Panc1 (cell line): ENCODE data around the gene KLK14. TPM values are rescaled to one million over a fixed set of nuclear protein-coding genes. Genes with fewer than 3 reads are reported as not detected.

Experiments used
- ATAC-seq: fragments of 200-7000 bp; cut with Tn5 transposase; 2 replicates; pipeline ENCODE4 v1.9.1; 2020; ENCODE audit warnings: mild to moderate bottlenecking, moderate library complexity
- BruUV-seq: library from RNA; stranded (reverse); fragments of 400-500 nt; replicated peaks from 2 replicates; lab custom pipeline; 2021; lab: Mats Ljungman, UMichigan
- CTCF ChIA-PET: fragments of 300-600 bp; sonication (Branson Sonifier 250); formaldehyde crosslinking; loops from one replicate; lab custom pipeline; 2022; ENCODE audit warnings: antibody characterized with exemption; lab: Charles Lee
- POLR2A ChIA-PET: fragments of 300-600 bp; sonication (Branson Sonifier 250); formaldehyde crosslinking; loops from one replicate; lab custom pipeline; 2022; ENCODE audit warnings: antibody characterized with exemption; lab: Charles Lee
- DNase-seq: peaks from one replicate; pipeline ENCODE4 v3.0.0-alpha.2; 2010; ENCODE audit warnings: low read depth, low spot score
- H3K27ac ChIP-seq: 2 replicates; pipeline ENCODE4 v1.5.1; 2011; ENCODE audit warnings: mild to moderate bottlenecking, low read length, inconsistent platforms
- H3K27me3 ChIP-seq: fragments of 200-500 bp; sonication (Bioruptor generic); 2 replicates; pipeline ENCODE4 v1.6.0; 2014; ENCODE audit warnings: low read length, inconsistent platforms; ENCODE audit not compliant: control insufficient read depth, insufficient read depth
- H3K36me3 ChIP-seq: fragments of 200-500 bp; sonication (Bioruptor generic); 2 replicates; pipeline ENCODE4 v1.5.1; 2014; ENCODE audit warnings: inconsistent platforms, mild to moderate bottlenecking, low read length, moderate library complexity; ENCODE audit not compliant: control insufficient read depth, insufficient read depth
- H3K4me1 ChIP-seq: 2 replicates; pipeline ENCODE4 v1.5.1; 2011; ENCODE audit warnings: inconsistent platforms, mild to moderate bottlenecking, low read length, moderate library complexity; ENCODE audit not compliant: control insufficient read depth, insufficient read depth
- H3K4me3 ChIP-seq, 2 experiments: 2 replicates each; pipeline ENCODE4 v1.5.1; 2011 to 2012; ENCODE audit warnings: low read depth in 2 of 2, low read length in 2 of 2, mild to moderate bottlenecking in 2 of 2, inconsistent platforms in 1 of 2, moderate library complexity in 1 of 2
- H3K9me3 ChIP-seq: fragments of 200-500 bp; sonication (Bioruptor generic); 2 replicates; pipeline ENCODE4 v1.5.1; 2014; ENCODE audit warnings: low read depth, mild to moderate bottlenecking, inconsistent platforms, low read length, moderate library complexity; ENCODE audit not compliant: control insufficient read depth, insufficient read depth
- POLR2AphosphoS5 ChIP-seq: IDR thresholded peaks from 2 replicates; pipeline ENCODE4 v1.6.1; 2012; ENCODE audit warnings: mild to moderate bottlenecking, low read depth, low read length, moderate library complexity
- SIN3A ChIP-seq: IDR thresholded peaks from 2 replicates; pipeline ENCODE4 v1.6.1; 2012; ENCODE audit warnings: low read depth, mild to moderate bottlenecking, low read length, moderate library complexity, borderline replicate concordance; ENCODE audit not compliant: insufficient read depth
- TCF7L2 ChIP-seq: IDR thresholded peaks from 2 replicates; pipeline ENCODE4 v1.6.1; 2011; ENCODE audit warnings: mild to moderate bottlenecking, low read depth, low read length, inconsistent platforms
- in situ Hi-C: cut with HindIII; loops from 2 replicates; pipeline ENCODE4 v1.10.0; 2016; ENCODE audit warnings: low sequenced_read_pairs, low pct_unique_long_range_greater_than_20kb
- intact Hi-C: fragments of 100-400 bp; cut with micrococcal nuclease; formaldehyde crosslinking; loops from one replicate; pipeline ENCODE4 v1.10.0; 2022; ENCODE audit not compliant: unreplicated experiment
- total RNA-seq: library from RNA; stranded (reverse); gene quantifications from one replicate; pipeline ENCODE4 v1.2.1, GENCODE V29; 2021; ENCODE audit not compliant: unreplicated experiment
- TF ChIP-seq, protein P1 (sequence below): fragments of 450-650 bp; IDR thresholded peaks from 2 replicates; pipeline ENCODE4 v1.5.1; 2017; ENCODE audit warnings: mild to moderate bottlenecking
- TF ChIP-seq, protein P2 (sequence below), 2 experiments: IDR thresholded peaks; 2 replicates each; pipeline ENCODE4 v1.6.1; 2011 to 2012; ENCODE audit warnings: low read depth in 2 of 2, control low read depth in 1 of 2, low read length in 1 of 2, mild to moderate bottlenecking in 1 of 2, moderate library complexity in 1 of 2; ENCODE audit not compliant: insufficient read depth in 1 of 2

KLK14 gene
- total RNA-seq, 1 experiment from 2014 or later: not detected

DNA sequence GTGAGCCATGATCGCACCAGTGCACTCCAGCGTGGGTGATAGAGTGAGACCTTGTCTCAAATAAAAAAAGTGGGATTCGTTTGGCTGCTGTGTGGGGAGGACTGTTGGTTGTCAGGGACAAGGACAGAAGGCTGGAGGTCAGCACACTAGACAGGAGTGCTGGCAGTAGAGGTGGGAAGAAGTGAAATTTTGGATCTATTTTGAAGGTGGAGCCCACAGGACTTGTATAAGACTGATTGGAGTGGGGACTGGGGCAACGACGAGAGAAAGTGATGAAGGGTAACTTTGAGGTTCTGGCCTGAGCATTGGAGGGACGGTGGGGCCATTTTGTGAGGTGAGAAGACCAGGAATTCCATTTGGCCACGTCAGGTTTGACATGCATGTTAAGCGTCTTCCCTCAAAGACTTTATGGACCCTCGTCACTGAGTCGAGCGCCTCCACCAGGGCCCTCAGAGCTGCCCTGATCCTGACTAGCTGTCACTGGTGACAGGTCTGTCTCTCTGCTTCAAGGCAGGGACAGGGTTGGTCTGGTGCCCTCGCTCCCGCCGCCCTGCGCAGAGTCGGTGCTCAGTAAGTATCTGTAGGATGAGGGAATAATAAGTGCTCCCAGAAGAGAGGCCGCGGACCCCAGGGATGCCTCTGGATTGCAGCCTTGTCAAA, 24.8 kb upstream of the KLK14 start:
- DNase-seq: no peak
- intact Hi-C loops: no loop called here
- BruUV-seq: no TSS peak

DNA sequence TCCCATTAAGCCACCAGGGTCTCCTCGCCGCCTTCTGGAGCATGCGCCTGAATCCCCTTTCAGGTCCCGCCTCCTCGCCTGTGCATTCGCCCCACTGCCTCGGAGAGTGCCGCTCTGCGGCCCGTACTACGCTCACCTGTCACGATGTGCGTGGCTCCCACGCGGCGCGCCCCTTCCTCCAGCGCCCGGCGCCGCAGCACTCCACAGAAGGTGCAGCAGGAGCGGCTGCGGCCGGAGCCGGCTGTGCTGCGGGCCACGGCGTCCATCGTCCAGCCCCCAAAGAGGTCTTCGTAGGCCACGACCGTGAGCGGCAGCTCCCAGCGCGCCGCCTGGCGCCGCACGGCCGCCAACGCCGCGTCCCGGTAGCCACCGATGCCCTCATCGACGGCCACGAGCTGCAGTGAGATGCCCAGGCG, 21.2 kb upstream of the KLK14 start:
- ATAC-seq (no peak), DNase-seq (no peak)
- intact Hi-C loops (no loop called here), in situ Hi-C loops (no loop called here)
- Histone ChIP-seq H3K4me1 (0 out of 2 replicates have a peak, but pooled peaks cover 3% of the 10 kb centered on the region), H3K9me3 (no peaks in the 10 kb centered on the region), H3K4me3 (no peak overlapping the region), H3K27me3 (no peaks in the 10 kb centered on the region), H3K36me3 (no peaks in the 10 kb centered on the region; the same call in 1 of the 2 replicates), H3K27ac (no peak overlapping the region)
- POLR2A ChIA-PET: no interaction called here
- BruUV-seq: no TSS peak
- CTCF ChIA-PET: interaction anchor here (0.6 kb wide), 1 partner anchor 10 kb away, joined by 6 read pairs; no protein-coding TSS in a partner anchor
- TF ChIP-seq, protein P1, sequence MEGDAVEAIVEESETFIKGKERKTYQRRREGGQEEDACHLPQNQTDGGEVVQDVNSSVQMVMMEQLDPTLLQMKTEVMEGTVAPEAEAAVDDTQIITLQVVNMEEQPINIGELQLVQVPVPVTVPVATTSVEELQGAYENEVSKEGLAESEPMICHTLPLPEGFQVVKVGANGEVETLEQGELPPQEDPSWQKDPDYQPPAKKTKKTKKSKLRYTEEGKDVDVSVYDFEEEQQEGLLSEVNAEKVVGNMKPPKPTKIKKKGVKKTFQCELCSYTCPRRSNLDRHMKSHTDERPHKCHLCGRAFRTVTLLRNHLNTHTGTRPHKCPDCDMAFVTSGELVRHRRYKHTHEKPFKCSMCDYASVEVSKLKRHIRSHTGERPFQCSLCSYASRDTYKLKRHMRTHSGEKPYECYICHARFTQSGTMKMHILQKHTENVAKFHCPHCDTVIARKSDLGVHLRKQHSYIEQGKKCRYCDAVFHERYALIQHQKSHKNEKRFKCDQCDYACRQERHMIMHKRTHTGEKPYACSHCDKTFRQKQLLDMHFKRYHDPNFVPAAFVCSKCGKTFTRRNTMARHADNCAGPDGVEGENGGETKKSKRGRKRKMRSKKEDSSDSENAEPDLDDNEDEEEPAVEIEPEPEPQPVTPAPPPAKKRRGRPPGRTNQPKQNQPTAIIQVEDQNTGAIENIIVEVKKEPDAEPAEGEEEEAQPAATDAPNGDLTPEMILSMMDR: no peak
- TF ChIP-seq TCF7L2 (no peak), POLR2AphosphoS5 (no peak), SIN3A (no peak)
- TF ChIP-seq, protein P2, sequence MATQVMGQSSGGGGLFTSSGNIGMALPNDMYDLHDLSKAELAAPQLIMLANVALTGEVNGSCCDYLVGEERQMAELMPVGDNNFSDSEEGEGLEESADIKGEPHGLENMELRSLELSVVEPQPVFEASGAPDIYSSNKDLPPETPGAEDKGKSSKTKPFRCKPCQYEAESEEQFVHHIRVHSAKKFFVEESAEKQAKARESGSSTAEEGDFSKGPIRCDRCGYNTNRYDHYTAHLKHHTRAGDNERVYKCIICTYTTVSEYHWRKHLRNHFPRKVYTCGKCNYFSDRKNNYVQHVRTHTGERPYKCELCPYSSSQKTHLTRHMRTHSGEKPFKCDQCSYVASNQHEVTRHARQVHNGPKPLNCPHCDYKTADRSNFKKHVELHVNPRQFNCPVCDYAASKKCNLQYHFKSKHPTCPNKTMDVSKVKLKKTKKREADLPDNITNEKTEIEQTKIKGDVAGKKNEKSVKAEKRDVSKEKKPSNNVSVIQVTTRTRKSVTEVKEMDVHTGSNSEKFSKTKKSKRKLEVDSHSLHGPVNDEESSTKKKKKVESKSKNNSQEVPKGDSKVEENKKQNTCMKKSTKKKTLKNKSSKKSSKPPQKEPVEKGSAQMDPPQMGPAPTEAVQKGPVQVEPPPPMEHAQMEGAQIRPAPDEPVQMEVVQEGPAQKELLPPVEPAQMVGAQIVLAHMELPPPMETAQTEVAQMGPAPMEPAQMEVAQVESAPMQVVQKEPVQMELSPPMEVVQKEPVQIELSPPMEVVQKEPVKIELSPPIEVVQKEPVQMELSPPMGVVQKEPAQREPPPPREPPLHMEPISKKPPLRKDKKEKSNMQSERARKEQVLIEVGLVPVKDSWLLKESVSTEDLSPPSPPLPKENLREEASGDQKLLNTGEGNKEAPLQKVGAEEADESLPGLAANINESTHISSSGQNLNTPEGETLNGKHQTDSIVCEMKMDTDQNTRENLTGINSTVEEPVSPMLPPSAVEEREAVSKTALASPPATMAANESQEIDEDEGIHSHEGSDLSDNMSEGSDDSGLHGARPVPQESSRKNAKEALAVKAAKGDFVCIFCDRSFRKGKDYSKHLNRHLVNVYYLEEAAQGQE (IDR thresholded peaks at IDR 0.05; ENCODE audit: insufficient read depth in 1 of 2, low read depth in 2 of 2, low read length in 1 of 2): no peak

More for the DNA sequence above, 24.8 kb upstream of the KLK14 start:
- in situ Hi-C loops: no loop called here
- Histone ChIP-seq H3K27ac (peak overlapping the region; percentile 73), H3K4me3 (peak overlapping the region; percentile 76 to 79), H3K27me3 (no peaks in the 10 kb centered on the region; the same call in 1 of the 2 replicates), H3K36me3 (no peaks in the 10 kb centered on the region; the same call in 1 of the 2 replicates), H3K9me3 (no peaks in the 10 kb centered on the region), H3K4me1 (0 out of 2 replicates have a peak, but pooled peaks cover 3% of the 10 kb centered on the region)
- TF ChIP-seq TCF7L2 (no peak), SIN3A (no peak)
- TF ChIP-seq, protein P1: no peak
- peak; percentile 7; the same call in 1 of the 2 replicates for ATAC-seq
- ChIA-PET POLR2A (no interaction called here), CTCF (no interaction called here)
